Mucosa of stomach (tissue), 1 donor: ENCODE measurements around the gene STARD13.

Experiments
- H3K27me3 ChIP-seq: one replicate; pipeline ENCODE4 v1.7.0; 2013; ENCODE audit warnings: mild to moderate bottlenecking, low read length; ENCODE audit not compliant: control insufficient read depth, insufficient read depth
- H3K36me3 ChIP-seq: one replicate; pipeline ENCODE4 v1.7.0; 2013; ENCODE audit warnings: low read length; ENCODE audit not compliant: control insufficient read depth, insufficient read depth
- H3K4me1 ChIP-seq: one replicate; pipeline ENCODE4 v1.7.0; 2013; ENCODE audit warnings: mild to moderate bottlenecking, low read length; ENCODE audit not compliant: control insufficient read depth, insufficient read depth
- H3K4me3 ChIP-seq: one replicate; pipeline ENCODE4 v1.7.0; 2013; ENCODE audit warnings: low read length
- H3K9ac ChIP-seq: one replicate; pipeline ENCODE4 v1.7.0; 2013; ENCODE audit warnings: mild to moderate bottlenecking, low read length, moderate library complexity
- H3K9me3 ChIP-seq: one replicate; pipeline ENCODE4 v1.7.0; 2013; ENCODE audit warnings: mild to moderate bottlenecking, low read length, moderate library complexity; ENCODE audit not compliant: control insufficient read depth
- donor health status: Pancreatic carcinoma.

The STARD13 gene

DNA sequence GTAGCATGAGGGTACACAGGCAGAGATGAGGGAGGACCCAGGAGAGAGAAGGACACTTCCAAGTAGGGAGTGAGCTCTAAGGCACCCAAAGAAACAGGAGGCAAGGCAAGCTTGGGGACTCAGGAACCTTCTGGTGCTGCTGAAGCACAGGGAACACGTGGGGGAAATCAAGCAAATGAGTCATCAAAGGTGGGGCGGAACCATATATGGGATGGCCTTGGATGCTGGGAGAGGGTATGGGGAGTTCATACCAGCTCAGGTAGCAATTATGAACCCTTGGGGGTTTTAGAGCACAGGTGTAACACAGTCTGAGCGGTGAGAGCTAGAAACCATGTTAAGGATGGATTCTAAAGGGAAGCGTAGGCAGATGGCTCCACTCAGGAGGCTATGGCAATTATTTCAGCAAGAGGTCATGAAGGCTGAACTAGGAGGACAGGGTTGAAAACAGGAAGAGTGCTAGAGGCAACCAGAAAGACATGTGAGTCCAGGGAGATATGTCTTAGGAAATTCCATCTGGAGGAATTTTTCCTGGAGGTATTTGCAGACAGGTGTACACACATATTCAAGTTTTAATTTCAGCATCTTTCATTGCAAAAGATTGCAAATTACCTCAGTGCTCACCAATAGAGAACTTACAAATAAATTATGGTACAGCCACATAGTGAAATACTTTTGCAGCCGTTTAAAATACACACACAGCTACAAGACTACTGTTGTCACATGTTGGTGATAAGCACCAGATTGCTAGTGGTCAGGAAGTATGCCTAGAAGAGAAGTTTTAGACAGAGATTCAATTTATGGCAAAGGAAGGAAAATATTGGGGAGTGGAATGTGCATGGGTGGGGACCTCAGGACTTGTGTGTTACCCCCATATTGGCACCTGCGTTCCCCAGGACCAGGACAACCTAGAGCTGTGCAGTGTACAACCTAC is 77.0 kb downstream of the STARD13 start:
- Histone ChIP-seq H3K4me3 (no peak overlapping the region), H3K9ac (no peak overlapping the region), H3K27me3 (no peaks in the 10 kb centered on the region), H3K4me1 (peaks cover 43% of the 10 kb centered on the region), H3K36me3 (no peaks in the 10 kb centered on the region), H3K9me3 (no peaks in the 10 kb centered on the region)

GRCh38 chr13:33207615-33207961 is 78.0 kb downstream of the STARD13 start:
- Histone ChIP-seq H3K9me3 (no peaks in the 10 kb centered on the region), H3K4me3 (no peak overlapping the region), H3K4me1 (peaks cover 35% of the 10 kb centered on the region), H3K27me3 (no peaks in the 10 kb centered on the region), H3K9ac (no peak overlapping the region), H3K36me3 (no peaks in the 10 kb centered on the region)

GRCh38 chr13:33206945-33207614 is 78.5 kb downstream of the STARD13 start:
- Histone ChIP-seq H3K27me3 (no peaks in the 10 kb centered on the region), H3K36me3 (no peaks in the 10 kb centered on the region), H3K4me1 (peaks cover 40% of the 10 kb centered on the region), H3K4me3 (no peak overlapping the region), H3K9ac (no peak overlapping the region), H3K9me3 (no peaks in the 10 kb centered on the region)

GRCh38 chr13:33206425-33206824 is 79.1 kb downstream of the STARD13 start:
- no peaks in the 10 kb centered on the region for H3K9me3 ChIP-seq
- H3K4me1 ChIP-seq = peaks cover 42% of the 10 kb centered on the region
- no peaks in the 10 kb centered on the region for H3K36me3 ChIP-seq
- no peaks in the 10 kb centered on the region for H3K27me3 ChIP-seq
- no peak overlapping the region for H3K9ac ChIP-seq
- no peak overlapping the region for H3K4me3 ChIP-seq

DNA sequence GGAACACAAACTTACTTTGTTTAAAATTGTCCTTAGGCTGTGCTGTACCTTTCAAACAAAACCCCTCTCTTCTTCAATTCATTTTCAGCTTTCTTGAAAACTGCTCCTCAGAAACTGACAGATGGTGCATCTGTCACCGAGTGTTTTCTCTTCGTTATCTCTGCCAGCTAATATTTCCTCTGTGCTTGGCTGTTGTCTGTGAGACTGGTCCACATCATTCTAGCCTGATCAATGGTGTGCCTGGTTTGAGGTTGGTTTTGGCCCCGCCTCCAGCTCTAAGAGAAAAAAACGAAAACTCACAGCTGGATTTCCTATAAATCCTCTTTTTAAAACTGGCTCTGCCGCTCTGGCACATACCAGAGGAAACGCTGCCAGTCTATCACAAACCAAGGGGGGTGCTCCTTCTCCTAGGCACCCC is 79.7 kb downstream of the STARD13 start:
- Histone ChIP-seq H3K9me3 (no peaks in the 10 kb centered on the region), H3K36me3 (no peaks in the 10 kb centered on the region), H3K4me3 (no peak overlapping the region), H3K27me3 (no peaks in the 10 kb centered on the region), H3K4me1 (peaks cover 42% of the 10 kb centered on the region), H3K9ac (no peak overlapping the region)

GRCh38 chr13:33205224-33205623 is 80.3 kb downstream of the STARD13 start:
- no peaks in the 10 kb centered on the region for H3K9me3 ChIP-seq
- peaks cover 42% of the 10 kb centered on the region for H3K4me1 ChIP-seq
- no peaks in the 10 kb centered on the region for H3K27me3 ChIP-seq
- peak overlapping the region; percentile 7 for H3K9ac ChIP-seq
- H3K4me3 ChIP-seq = no peak overlapping the region
- no peaks in the 10 kb centered on the region for H3K36me3 ChIP-seq

DNA sequence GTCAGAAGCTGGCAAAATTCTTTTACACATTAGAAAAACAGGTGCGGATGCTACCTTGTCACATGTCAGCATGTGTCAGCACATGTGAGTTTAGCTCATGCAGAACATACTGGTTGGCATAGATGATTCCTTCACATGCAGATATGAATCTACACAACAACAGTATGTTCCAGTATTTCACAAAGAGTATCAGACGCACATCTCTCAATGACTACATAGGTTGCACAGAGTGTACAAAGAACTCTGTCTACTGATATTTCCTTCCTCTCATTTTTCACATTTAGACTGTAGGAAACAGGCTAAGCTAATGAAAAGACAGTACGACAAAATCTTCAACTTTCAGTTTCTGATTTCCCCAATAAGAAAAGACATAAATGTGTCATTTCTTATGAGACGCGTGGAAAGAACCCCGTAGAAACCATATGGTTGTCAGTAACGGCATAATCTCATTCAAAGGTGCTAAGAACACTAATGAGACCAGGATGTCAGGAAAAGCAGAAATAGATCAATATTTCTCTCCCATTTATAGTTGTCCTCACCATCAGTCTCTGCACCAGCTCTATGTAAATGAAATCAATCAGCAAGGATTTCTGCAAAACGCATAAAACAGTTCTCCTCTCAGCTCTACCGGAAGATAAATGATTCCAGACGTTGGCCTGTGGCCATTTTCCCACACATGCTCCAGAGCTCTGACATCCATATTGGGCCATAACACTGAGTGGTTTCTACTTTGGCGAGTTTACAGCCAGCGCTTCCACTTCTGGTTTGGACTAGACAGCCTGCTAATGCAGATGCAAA is 81.2 kb downstream of the STARD13 start:
- Histone ChIP-seq H3K9ac (peak overlapping the region; percentile 7), H3K4me1 (peaks cover 42% of the 10 kb centered on the region), H3K4me3 (no peak overlapping the region), H3K27me3 (no peaks in the 10 kb centered on the region), H3K36me3 (no peaks in the 10 kb centered on the region), H3K9me3 (no peaks in the 10 kb centered on the region)

DNA sequence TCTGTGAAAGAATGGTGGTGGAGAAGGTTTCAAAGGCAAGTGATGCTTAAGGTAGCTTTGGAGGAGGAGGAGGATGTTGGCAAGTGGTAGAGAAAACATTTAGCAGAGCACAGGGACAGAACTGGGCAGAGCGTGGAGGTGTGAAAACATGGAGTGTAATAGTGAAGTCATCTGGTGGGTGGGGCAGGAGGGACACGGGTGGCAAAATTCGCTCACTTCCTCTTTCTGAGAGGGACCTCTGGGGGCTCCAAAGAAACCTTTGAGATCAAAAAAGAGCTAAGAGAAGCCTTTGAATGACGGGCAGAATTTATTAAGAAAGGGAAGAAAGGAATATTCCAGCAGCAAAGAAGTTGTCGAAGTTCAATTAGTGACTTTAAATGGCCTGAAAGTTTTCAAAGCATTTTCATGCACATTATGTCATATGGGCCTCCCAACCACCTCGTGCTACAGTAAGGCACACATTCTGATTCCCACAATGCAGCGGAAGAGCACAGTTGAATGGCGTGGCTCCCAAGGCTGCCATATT is 82.8 kb downstream of the STARD13 start:
- Histone ChIP-seq H3K9me3 (no peaks in the 10 kb centered on the region), H3K36me3 (no peaks in the 10 kb centered on the region), H3K9ac (no peak overlapping the region), H3K4me3 (no peak overlapping the region), H3K27me3 (no peaks in the 10 kb centered on the region), H3K4me1 (peaks cover 27% of the 10 kb centered on the region)

DNA sequence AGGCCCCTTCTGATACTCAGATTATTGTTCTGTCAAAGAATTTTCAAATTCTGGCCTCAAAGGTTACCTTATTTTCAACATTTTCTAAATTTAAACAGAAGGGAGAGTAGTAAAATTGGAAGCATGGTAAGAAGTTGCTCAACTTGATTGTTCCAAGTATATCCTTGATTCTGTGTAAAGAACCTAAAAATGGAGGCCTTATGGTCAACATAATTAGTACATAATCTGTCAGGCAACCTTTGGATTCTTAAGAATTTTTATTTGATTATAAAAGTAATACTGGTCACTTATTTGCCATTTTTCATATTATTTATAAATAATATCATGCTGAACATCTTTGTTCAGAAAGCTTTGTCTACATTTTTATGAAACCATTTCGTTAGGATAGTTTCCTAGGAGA is 83.9 kb downstream of the STARD13 start:
- Histone ChIP-seq H3K4me3 (no peak overlapping the region), H3K36me3 (no peaks in the 10 kb centered on the region), H3K4me1 (peaks cover 23% of the 10 kb centered on the region), H3K9me3 (no peaks in the 10 kb centered on the region), H3K27me3 (no peaks in the 10 kb centered on the region), H3K9ac (no peak overlapping the region)

GRCh38 chr13:33199289-33199850 is 86.2 kb downstream of the STARD13 start:
- Histone ChIP-seq H3K4me3 (no peak overlapping the region), H3K9me3 (no peaks in the 10 kb centered on the region), H3K27me3 (no peaks in the 10 kb centered on the region), H3K9ac (no peak overlapping the region), H3K36me3 (no peaks in the 10 kb centered on the region), H3K4me1 (peaks cover 27% of the 10 kb centered on the region)

DNA sequence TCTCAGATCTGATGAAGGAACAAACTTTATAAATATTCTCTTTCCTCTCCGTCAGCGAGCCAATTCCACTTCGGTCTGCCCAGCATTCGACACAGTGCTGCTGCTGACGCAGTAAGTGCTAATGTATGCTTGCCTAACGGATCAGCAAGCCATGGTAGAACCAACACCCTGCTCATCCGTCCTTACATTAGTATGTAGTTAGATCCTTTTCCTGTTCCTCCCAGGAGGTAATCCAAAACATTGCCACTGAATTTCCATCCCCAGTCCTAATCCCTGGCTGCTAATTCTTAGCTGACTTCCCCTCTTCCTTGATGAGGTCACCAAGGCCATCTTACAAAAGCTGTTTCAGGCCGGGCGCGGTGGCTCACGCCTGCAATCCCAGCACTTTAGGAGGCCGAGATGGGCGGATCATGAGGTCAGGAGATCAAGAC is 88.0 kb downstream of the STARD13 start:
- H3K4me1 ChIP-seq = peaks cover 34% of the 10 kb centered on the region

More for the DNA sequence above, 88.0 kb downstream of the STARD13 start:
- H3K36me3 ChIP-seq = no peaks in the 10 kb centered on the region
- H3K9me3 ChIP-seq = no peaks in the 10 kb centered on the region
- no peak overlapping the region for H3K9ac ChIP-seq
- H3K4me3 ChIP-seq = no peak overlapping the region
- H3K27me3 ChIP-seq = no peaks in the 10 kb centered on the region
